ENCODE results near the gene OPN4.

OPN4 gene

GRCh38 chr10:86670876-86671275, 16.5 kb downstream of the OPN4 start:
- no peaks in the 10 kb centered on the region for H3K9me3 Mint-ChIP-seq
- H3K27me3 Mint-ChIP-seq (ENCODE audit: low read depth): peaks cover 31% of the 10 kb centered on the region
- peak overlapping the region in 2 of 3 experiments; percentile 10 to 92 for H3K4me3 Mint-ChIP-seq
- H3K27ac Mint-ChIP-seq: no peak overlapping the region
- peaks cover 65% of the 10 kb centered on the region for H3K4me1 Mint-ChIP-seq
- TF ChIP-seq CTCF (IDR thresholded peaks at IDR 0.05; ENCODE audit: unreplicated experiment in 3 of 3): no peak
- H3K36me3 Mint-ChIP-seq (ENCODE audit: low read depth): no peaks in the 10 kb centered on the region

GRCh38 chr10:86671419-86671818, 17.1 kb downstream of the OPN4 start:
- Mint-ChIP-seq H3K4me1 (peaks cover 63% of the 10 kb centered on the region), H3K27ac (no peak overlapping the region), H3K36me3 (ENCODE audit: low read depth) (no peaks in the 10 kb centered on the region), H3K27me3 (ENCODE audit: low read depth) (peaks cover 34% of the 10 kb centered on the region), H3K9me3 (no peaks in the 10 kb centered on the region), H3K4me3 (peak overlapping the region in 2 of 3 experiments; percentile 10 to 92)
- no peak for TF ChIP-seq CTCF (IDR thresholded peaks at IDR 0.05; ENCODE audit: unreplicated experiment in 3 of 3)

GRCh38 chr10:86671985-86672710, 17.8 kb downstream of the OPN4 start:
- Mint-ChIP-seq H3K27ac (peak overlapping the region; percentile 67 to 82 (median 75)), H3K27me3 (ENCODE audit: low read depth) (peaks cover 34% of the 10 kb centered on the region), H3K36me3 (ENCODE audit: low read depth) (no peaks in the 10 kb centered on the region), H3K4me1 (peaks cover 55% of the 10 kb centered on the region), H3K4me3 (peak overlapping the region; percentile 37 to 86 (median 50)), H3K9me3 (no peaks in the 10 kb centered on the region)
- TF ChIP-seq CTCF (IDR thresholded peaks at IDR 0.05; ENCODE audit: unreplicated experiment in 3 of 3): no peak

GRCh38 chr10:86673216-86673826, 19.0 kb downstream of the OPN4 start:
- peak overlapping the region in 2 of 3 experiments; percentile 28 to 82 for H3K27ac Mint-ChIP-seq
- peaks cover 34% of the 10 kb centered on the region for H3K27me3 Mint-ChIP-seq (ENCODE audit: low read depth)
- no peaks in the 10 kb centered on the region for H3K9me3 Mint-ChIP-seq
- H3K4me3 Mint-ChIP-seq: peak overlapping the region; percentile 9 to 40 (median 26)
- TF ChIP-seq CTCF (IDR thresholded peaks at IDR 0.05; ENCODE audit: unreplicated experiment in 3 of 3): no peak
- H3K4me1 Mint-ChIP-seq: peaks cover 49% of the 10 kb centered on the region
- H3K36me3 Mint-ChIP-seq (ENCODE audit: low read depth): no peaks in the 10 kb centered on the region

- peak overlapping the region in 1 of 3 experiments; percentile 82 for H3K27ac Mint-ChIP-seq
- peaks cover 31% of the 10 kb centered on the region for H3K27me3 Mint-ChIP-seq (ENCODE audit: low read depth)
- H3K9me3 Mint-ChIP-seq: no peaks in the 10 kb centered on the region
- peak overlapping the region in 2 of 3 experiments; percentile 17 to 50 for H3K4me3 Mint-ChIP-seq
- no peak for TF ChIP-seq CTCF (IDR thresholded peaks at IDR 0.05; ENCODE audit: unreplicated experiment in 3 of 3)
- H3K4me1 Mint-ChIP-seq: peaks cover 45% of the 10 kb centered on the region
- no peaks in the 10 kb centered on the region for H3K36me3 Mint-ChIP-seq (ENCODE audit: low read depth)
These were observed 19.7 kb downstream of the OPN4 start for GRCh38 chr10:86673827-86674581.
